GM21619 (cell line): ENCODE data around the gene PTGS1.
"Not testable (repeated sequence)": the region's sequence is repeated elsewhere in the genome, so short reads cannot be mapped to it uniquely, and the experiment has no call there.

Experiments
- ATAC-seq: cut with Tn5 transposase; IDR thresholded peaks from one replicate; pipeline ENCODE4 v1.9.1; 2021; ENCODE audit not compliant: unreplicated experiment

PTGS1 gene

DNA sequence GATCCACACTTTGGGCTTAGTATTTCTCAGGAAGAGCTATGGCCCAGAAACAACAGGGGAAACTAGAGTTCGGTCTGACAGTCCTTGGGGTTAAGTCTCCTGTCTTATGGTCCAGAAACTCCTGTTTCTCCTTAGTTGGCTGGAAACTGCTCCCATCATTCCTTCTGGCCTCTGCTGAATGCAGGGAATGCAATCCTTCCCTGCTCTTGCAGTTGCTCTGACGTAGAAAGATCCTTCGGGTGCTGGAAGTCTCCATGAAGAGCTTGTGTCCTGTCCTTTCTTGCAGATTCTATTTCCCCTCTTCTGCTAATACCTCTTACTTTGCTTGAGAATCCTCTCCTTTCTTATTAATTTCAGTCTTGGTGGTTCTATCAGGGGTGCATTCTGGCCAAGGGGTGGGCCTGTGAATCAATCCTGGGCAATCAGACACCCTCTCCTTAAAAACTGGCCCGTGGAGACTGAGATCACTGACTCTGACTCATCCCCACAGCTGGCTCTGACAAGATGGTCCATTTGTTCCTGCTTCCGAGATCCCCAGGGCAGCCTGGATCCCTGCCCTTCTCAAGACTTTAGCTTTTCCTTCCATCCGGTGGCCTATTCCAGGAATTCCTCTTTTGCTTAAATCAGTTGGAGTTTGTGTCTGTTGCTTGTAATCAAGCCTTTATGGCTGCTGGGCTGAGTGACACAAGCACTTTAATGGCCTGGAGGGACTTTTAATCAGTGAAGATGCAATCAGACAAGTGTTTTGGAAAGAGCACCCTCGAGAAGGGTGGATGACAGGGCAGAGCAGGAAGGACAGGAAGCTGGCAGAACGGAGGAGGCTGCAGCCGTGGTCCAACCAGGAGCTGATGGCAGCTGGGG lies 23.7 kb downstream of the PTGS1 start:
- no peak for ATAC-seq

DNA sequence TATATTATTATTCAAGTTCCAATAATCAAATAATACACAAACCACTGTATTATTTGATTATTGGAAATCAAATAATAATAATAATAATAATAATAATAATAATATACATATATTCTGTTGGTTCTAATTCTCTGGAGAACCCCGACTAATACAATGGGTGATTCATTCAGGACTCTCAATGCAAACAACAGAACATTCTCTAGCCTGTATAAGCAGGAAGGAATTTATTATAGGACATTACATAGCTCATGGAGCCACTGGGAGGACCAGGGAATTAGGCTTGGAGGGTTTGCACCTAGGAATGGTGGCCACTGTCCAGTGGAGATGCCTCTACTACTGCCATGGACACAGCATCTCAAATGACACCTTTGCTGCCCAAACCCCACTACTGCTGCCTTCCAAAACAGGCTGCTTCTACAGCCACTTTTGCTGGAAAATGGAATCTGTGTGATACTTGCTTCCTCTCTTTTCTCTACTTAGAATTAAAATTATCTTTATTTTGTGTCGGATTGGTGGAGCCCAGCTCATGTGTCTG lies 25.9 kb downstream of the PTGS1 start:
- no peak for ATAC-seq

DNA sequence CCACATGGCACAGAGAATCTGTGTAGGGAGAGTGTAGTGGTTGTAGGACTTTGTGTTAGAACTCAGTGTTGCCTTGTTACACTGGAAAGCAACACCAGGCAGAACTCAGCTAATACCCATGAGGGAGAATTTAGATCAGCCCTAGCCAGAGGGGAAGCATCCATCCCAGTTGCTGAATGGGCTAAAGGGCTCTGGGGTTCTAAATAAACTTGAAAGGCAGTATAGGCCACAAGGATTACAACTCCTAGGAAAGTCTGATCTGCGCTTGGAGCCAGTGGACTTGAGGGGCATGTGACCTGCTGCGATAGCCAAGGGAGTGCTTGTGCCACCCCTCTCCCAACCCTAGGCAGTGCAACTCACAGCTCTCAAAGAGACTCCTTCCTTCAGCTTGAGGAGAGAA lies 26.9 kb downstream of the PTGS1 start:
- no peak for ATAC-seq

DNA sequence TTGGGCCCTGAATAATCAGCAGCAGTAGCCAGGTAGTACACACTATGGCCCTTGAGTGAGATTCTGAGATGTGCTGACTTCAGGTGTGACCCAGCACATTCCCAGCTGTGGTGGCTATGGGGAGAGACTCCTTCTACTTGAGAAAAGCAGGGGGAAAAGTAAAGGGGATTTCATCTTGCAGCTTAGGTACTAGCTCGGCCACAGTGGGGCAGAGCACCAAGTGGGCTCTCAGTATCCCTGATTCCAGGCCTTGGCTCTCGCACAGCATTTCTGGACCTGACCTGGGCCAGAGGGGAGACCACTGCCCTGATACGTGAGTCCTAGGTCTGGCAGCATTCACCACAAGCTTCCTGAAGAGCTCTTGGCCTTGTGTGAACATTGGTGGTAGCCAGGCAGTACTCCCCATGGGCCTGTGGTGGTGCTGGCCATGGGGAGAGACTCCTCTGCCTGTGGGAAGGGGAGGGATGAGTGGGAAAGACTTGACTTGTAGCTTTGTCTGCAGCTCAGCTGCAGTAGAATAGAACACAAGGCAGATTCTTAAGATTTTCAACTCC lies 27.6 kb downstream of the PTGS1 start:
- no peak for ATAC-seq

DNA sequence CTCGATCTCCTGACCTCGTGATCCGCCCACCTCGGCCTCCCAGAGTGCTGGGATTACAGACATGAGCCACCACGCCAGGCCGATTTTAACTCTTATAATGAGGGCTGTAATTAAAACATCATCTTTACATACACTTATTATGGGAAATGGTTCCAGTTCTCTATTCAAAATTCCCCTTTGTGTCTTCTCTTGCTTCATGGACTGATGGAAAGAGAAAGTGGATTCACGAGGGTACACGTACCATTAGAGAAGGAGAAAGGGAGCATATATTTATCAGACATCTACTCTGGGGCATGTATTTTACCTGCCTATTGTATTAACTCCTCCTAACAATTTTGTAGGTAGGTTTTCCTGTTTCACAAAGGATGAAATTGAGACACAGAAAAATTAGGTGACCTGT lies 31.1 kb downstream of the PTGS1 start:
- no peak for ATAC-seq

DNA sequence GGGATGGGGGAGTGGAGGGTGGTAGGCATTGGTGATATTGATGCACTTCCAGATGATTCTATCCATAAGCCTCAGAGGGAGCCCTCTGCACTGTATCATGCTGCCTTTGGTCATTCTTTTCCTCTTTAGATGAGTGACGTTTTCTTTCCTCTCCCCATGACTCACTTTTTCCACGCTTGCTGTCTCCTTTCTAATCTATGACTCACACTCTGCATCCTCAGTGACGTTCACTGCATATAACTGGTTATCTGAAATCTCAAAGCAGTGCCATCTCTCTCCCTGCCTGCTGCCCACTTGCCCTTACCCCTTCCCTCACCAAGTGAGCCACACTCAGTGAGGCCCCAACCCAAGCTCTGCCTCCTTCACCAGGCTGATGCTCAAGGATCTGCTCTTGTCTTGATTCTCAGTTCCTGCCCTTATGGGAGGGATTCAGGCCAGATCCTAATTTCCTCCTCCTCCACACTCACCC lies 31.6 kb downstream of the PTGS1 start:
- ATAC-seq: no peak

DNA sequence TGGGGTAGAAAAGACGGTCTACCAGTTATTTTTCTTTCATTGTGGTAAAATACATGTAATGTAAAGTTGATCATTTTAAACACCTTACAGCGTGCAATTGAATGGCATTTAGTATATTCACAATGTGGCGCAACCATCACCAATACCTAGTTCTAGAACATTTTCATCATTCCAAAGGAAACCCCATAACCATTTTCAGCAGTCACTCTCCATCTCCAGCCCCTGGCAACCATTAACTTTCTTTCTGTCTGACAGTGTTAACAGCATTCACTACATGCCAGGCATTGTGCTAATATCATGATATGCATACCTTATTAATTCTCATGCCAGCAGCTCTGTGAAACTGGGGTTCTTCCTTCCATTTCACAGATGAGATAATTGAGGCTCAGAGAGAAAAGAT lies 32.0 kb downstream of the PTGS1 start:
- ATAC-seq: no peak

DNA sequence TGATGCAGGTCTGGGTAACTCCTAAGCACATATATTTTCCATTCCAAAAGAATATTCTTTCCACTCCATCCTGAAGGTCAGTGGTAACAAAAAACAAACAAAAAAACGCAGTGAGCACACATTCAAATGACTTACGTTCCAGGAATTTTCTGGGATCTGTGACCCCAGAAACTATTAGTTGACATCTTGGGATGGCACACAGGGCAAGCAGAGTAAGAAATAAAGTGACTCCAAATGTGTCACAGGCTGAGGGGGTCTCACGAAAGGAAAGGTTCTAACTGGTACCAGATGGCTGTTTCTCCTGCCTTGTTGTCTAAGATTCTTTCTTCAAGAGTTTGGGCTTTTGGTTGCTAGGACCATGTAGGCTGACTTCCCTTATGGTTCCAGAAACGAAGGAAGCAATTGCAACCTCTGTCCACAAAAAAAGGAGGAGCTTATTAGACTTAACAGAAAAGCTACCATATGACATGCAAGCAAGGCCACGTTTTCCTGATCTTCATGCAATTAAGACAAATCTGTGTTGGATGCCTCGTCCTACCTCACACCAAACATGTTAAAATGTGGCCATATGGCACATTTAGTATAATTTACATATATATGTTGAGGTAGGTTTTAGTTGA lies 32.7 kb downstream of the PTGS1 start:
- no peak for ATAC-seq

DNA sequence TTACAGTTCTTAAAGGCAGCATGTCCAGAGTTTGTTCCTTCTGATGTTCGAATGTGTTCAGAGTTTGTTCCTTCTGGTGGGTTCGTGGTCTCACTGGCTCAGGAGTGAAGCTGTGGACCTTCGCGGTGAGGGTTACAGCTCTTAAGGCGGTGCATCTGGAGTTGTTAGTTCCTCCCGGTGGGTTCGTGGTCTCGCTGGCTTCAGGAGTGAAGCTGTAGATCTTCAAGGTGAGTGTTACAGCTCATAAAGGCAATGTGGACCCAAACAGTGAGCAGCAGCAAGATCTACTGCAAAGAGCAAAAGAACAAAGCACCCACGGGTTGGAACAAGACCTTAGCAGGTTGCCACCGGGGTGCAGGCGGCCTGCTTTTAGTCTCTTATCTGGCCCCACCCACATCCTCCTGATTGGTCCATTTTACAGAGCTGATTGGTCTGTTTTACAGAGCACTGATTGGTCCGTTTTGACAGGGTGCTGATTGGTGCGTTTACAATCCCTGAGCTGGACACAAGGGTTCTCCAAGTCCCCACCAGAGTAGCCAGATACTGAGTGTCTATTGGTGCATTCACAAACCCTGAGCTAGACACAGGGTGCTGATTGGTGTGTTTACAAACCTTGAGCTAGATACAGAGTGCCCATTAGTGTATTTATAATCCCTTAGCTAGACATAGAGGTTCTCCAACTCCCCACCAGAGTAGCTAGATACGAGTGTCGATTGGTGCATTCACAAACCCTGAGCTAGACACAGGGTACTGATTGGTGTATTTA lies 34.7 kb downstream of the PTGS1 start:
- ATAC-seq: not testable (repeated sequence)

DNA sequence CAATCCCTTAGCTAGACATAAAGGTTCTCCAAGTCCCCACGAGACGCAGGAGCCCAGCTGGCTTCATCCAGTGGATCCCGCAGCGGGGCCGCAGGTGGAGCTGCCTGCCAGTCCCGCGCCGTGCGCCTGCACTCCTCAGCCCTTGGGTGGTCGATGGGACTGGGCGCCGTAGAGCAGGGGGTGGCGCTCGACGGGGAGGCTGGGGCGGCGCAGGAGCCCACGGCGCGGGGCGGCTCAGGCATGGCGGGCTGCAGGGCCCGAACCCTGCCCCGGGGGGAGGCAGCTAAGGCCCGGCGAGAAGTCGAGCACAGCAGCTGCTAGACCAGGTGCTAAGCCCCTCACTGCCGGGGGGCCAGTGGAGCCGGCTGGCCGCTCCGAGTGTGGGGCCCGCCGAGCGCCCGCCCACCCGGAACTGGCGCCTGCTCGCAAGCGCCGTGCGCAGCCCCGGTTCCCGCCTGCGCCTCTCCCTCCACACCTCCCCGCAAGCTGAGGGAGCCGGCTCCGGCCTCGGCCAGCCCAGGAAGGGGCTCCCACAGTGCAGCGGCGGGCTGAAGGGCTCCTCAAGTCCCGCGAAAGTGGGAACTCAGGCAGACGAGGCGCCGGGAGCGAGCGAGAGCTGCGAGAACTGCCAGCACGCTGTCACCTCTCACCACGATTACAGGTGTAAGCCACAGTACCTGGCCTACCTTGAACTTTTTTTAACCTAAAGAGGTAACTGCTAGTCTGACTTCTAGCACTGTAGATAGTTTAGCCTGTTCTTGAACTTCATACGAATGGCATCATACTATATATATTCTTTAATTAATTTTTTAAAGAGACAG lies 35.5 kb downstream of the PTGS1 start:
- no peak for ATAC-seq

DNA sequence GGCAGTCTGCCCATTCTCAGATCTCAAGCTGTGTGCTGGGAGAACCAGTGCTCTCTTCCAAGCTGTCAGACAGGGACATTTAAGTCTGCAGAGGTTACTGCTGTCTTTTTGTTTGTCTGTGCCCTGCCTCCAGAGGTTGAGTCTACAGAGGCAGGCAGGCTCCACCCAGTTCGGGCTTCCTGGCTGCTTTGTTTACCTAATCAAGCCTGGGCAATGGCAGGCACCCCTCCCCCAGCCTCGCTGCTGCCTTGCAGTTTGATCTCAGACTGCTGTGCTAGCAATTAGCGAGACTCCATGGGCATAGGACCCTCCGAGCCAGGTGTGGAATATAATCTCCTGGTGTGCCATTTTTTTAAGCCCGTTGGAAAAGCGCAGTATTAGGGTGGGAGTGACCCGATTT lies 43.3 kb downstream of the PTGS1 start:
- not testable (repeated sequence) for ATAC-seq

DNA sequence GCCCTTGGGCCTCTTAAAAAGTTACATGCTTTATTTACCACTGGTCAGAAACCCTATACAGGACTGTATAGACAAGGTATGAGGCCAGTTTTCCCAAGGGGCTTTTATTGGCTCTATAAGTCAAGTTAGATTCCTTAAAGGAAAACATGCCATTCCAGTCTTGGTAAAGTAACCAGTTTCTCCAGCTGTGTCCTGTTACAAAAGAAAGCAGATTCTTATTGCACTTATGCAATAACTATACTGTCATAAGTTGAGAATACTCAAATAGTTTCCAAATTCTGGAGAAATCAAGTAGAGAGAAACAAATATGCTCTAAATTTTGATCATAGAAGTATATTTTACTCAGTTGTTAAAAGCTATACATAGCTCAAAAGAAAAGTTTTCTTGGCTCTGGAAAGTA lies 47.2 kb downstream of the PTGS1 start:
- no peak for ATAC-seq

DNA sequence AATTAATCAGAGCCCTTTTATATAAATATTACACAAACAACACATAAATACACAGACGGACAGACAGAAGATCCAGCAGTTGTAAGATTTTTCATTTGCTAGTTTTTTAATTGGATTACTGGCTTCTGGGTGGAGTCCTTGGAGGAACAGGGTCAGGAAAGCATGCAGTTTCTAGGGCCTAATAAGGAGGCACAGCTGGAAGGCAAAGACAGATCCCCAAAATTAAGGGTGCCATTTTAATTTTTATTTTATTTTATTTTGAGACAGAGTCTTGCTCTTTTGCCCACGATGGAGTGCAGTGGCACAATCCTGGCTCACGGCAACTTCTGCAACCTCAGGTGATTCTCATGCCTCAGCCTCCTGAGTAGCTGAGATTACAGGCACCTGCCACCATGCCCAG lies 49.5 kb downstream of the PTGS1 start:
- no peak for ATAC-seq

DNA sequence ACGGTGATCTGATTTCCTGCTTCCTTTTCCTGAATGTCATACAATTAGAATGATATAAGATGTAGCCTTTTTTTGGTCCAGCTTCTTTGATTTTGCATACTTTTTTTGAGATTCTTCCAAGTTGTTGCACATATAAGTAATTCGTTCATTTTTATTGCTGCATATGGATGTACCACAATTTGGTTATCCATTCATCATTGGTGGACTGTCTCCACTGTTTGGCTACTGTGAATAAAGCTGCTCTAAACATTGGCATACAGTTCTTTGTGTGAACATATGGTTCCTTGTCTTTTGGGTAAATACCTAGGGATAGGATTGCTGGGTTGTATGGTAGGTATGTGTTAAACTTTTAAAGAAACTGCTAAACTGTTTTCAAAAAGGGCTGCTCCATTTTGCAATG lies 54.3 kb downstream of the PTGS1 start:
- ATAC-seq: no peak

DNA sequence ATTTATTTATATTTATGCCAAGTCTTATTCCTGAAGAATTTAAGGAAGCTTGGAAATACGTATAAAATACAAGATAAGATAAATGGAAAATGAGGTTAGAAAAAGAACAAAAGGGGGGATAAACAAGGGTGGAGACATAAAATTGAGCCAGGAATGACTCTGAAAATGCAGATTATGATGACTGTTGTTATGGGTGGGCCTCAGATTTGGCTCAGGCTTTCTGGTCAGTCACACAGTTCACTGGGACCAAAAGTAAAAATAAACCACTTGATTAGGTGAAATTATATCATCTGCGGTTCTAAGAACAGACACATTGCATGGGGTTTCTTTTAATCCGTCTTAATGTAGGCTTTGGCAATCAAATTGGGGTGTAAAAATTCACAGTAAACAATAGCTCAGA lies 55.9 kb downstream of the PTGS1 start:
- ATAC-seq: no peak

DNA sequence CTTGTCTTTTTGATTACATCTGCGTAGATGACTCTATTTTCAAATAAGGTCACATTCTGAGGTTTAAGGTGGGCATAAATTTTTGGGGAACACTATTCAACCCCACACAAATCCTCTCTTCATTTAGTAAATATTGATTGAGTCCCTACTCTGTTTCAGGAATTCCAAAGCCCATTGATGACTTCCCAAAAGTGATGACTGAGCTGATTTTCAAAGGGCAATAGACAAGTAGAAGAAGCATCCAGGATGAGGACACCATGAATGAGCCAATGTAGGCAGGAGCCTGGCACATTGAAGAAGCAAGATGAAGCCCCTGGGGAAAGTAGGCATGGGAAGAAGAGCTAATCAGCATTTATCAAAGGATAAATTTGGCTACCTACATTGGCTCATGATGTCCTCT lies 71.7 kb downstream of the PTGS1 start:
- ATAC-seq: no peak

DNA sequence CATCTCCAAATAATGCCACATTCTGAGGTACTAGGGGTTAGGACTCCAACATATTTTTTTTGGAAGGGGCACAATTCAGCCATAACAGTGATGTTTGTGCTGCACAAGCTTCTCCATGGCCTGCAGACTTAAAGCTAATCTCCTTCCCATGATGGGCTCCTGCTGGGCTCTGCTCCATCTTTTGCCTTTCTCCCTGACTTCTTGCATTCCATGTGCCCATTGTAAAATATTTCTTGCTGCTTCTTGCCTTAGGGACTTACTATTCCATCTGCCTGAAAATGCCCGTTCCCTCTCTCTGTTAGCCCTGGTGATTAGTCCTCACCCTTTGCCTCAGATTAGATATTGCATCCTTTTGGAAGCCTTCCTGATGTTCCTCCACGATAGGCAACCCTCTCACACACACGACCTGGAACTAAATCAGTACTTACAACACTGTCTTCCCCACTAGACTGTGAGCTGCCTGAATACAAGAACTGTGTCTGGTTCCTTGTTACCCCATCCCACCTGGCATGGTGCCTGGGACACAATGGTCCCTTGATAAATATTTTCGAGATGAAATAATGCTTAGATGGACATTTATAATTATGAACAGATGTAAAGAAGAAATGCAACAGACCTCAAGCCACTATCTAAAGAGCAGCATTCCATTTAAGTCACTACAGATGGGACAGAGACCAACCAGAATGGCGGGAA lies 73.4 kb downstream of the PTGS1 start:
- no peak for ATAC-seq
